HG02610 (cell line): Measurements from ENCODE around the gene HYAL2.
"Not testable (repeated sequence)": the region's sequence is repeated elsewhere in the genome, so short reads cannot be mapped to it uniquely, and the experiment has no call there.

ENCODE experiments used
- ATAC-seq: cut with Tn5 transposase; IDR thresholded peaks from one replicate; pipeline ENCODE4 v1.9.1; 2021; ENCODE audit warnings: mild to moderate bottlenecking, moderate library complexity; ENCODE audit not compliant: unreplicated experiment

HYAL2 gene

GRCh38 chr3:50314816-50315215, 7.7 kb downstream of the HYAL2 start:
- no peak for ATAC-seq

- no peak for ATAC-seq
Observed at GRCh38 chr3:50314342-50314741, 8.2 kb downstream of the HYAL2 start.

- ATAC-seq: not testable (repeated sequence)
Observed at GRCh38 chr3:50312041-50312440, 10.5 kb downstream of the HYAL2 start.

GRCh38 chr3:50304601-50305000, 17.9 kb downstream of the HYAL2 start:
- ATAC-seq: no peak

GRCh38 chr3:50303013-50303815, 19.3 kb downstream of the HYAL2 start, which contains the start of gene HYAL1:
Gene HYAL1, minus strand, starts transcription at chr3:50303574. Its CDS starts 618 bp downstream, at chr3:50302956.
- no peak for ATAC-seq

- ATAC-seq: no peak
Observed at GRCh38 chr3:50302095-50303012, 20.2 kb downstream of the HYAL2 start.

GRCh38 chr3:50300681-50301254, 21.8 kb downstream of the HYAL2 start:
- no peak for ATAC-seq

GRCh38 chr3:50299929-50300680, 22.4 kb downstream of the HYAL2 start:
- ATAC-seq: no peak

- ATAC-seq: no peak
Observed at GRCh38 chr3:50299638-50299928, 23.0 kb downstream of the HYAL2 start.

GRCh38 chr3:50298836-50299637, 23.5 kb downstream of the HYAL2 start, which contains the start of the genes HYAL3 and NAA80:
Gene HYAL3, minus strand, starts transcription at chr3:50299405. Its CDS starts 3,803 bp downstream, at chr3:50295602.
Gene NAA80, minus strand, starts transcription at chr3:50299405. Its CDS starts 1,942 bp downstream, at chr3:50297463.
- peak; percentile 86 for ATAC-seq

GRCh38 chr3:50297896-50298725, 24.4 kb downstream of the HYAL2 start:
- no peak for ATAC-seq

- ATAC-seq: no peak
Observed at GRCh38 chr3:50297384-50297775, 25.2 kb downstream of the HYAL2 start.

GRCh38 chr3:50296721-50297383, 25.7 kb downstream of the HYAL2 start:
- ATAC-seq: no peak

GRCh38 chr3:50295553-50296431, 26.8 kb downstream of the HYAL2 start:
- ATAC-seq: no peak

GRCh38 chr3:50294492-50295403, 27.8 kb downstream of the HYAL2 start:
- no peak for ATAC-seq

- no peak for ATAC-seq
Observed at GRCh38 chr3:50294089-50294488, 28.5 kb downstream of the HYAL2 start.
